ENCODE results near the gene TBC1D22A.
"Not testable (repeated sequence)": the region's sequence is repeated elsewhere in the genome, so short reads cannot be mapped to it uniquely, and the experiment has no call there.

TBC1D22A gene

GRCh38 chr22:47169801-47170140 lies 407.3 kb downstream of the TBC1D22A start:
- peak; percentile 31 for DNase-seq (ENCODE audit: low spot score)
- TF ChIP-seq CTCF (IDR thresholded peaks at IDR 0.05): no peak
- Histone ChIP-seq H3K27ac (no peak overlapping the region), H3K4me3 (no peak overlapping the region)

DNA sequence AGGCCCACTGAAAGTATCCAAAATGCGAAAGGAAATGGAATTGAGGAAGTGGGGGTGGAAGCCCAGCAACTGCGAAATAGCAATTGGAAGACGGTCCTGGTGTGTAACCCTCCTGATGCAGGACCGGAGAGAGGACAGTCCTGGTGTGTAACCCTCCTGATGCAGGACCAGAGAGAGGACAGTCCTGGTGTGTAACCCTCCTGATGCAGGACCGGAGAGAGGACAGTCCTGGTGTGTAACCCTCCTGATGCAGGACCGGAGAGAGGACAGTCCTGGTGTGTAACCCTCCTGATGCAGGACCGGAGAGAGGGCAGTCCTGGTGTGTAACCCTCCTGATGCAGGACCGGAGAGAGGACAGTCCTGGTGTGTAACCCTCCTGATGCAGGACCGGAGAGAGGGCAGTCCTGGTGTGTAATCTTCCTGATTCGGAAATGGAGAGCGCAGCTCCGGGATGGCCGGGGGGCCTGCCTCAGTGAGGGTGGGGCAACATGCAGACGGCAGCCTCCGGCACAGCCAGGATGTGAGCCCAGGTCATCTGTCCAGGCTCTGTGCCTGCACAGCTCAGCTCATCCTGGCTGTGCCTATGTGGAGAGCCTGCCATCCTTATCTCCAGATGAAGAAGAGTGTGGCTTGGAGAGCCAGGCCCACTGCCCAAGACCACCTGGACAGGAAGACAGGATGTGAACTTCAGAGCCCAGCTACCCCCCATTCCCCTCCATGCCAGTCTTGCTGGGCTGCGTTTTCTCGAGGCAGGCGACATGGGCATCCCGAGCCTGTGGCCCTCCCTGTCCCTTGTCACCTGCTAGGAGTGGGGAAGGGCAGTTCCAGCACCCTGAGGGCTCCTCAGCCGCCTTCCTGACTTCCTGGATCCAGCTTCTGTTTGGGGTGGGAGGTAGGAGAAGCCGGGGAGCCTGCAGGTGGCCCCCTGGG lies 408.3 kb downstream of the TBC1D22A start:
- DNase-seq (ENCODE audit: low spot score): peak; percentile 66

DNA sequence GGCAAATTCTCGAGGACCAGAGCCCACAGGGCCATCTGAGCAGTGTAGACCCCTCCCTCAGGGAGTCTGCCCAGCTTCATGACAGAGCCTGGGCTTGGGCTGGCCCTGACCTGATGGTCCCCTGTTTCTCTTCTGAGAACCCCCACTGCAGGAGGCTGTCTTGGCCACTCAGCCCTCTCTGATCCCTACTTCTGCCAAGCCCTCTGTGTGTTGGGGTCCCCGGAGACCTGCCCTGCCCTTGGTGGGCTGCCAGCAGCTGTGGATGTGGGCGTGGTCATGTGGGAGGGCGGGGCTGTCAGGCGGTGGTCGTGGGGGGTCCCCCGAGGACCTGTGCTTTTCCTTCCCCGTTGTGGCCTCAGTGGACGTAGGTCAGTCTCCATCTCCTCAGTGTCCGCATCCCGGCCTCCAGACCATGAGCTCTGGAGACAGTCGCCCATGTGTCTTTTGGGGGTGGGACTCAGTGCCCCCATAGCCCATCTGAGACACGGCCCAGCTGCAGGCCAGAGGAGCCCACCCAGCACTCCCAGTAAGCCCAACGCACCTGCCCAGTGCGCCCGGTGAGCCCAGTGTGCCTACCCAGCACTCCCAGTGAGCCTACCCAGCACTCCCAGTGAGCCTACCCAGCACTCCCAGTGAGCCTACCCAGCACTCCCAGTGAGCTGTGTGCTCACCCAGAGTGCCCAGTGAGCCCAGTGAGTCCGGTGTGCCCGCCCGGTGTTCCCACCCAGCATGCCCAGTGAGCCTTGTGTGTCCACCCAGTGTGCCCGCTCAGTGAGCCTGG lies 409.2 kb downstream of the TBC1D22A start:
- Histone ChIP-seq H3K4me3 (no peak overlapping the region), H3K27ac (no peak overlapping the region)
- peak; percentile 55 for DNase-seq (ENCODE audit: low spot score)
- TF ChIP-seq CTCF (IDR thresholded peaks at IDR 0.05): no peak

More for the DNA sequence above, 408.3 kb downstream of the TBC1D22A start:
- not testable (repeated sequence) for H3K4me3 ChIP-seq, H3K27ac ChIP-seq

DNA sequence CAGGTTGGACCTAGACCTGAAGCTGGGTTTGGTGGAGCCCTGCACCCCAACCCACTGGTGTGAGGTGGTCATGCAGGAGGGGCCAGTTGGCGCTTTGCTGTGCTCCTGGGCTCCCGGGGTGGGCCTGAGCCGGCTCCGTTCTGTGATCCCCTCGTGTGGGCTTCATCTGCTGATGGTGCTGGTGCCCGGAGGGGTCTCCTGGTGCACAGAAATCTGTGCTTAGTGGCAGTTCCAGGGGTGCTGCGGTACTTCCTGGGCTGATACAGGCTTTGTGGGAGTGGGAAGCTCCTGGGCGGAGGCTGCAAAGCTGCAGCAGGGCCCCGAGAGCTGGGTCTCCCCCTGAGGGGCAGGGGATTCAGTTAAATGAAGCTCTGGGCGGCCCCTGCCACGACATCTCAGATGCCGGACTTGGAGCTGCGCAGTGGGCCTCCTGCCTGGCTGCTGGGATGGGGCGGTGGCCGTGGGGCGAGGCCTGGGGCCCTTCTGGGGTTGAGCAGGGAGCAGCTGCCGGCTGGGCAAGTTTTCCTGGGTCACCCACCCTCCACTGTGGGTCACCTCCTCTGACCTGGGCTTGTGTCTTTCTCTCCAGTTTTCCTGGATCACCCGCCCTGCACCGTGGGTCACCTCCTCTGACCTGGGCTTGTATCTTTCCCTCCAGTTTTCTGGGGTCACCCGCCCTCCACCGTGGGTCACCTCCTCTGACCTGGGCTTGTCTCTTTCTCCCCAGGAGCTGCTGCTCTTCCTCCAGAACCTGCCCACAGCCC lies 410.5 kb downstream of the TBC1D22A start:
- peak; percentile 49 for DNase-seq (ENCODE audit: low spot score)
- TF ChIP-seq CTCF (IDR thresholded peaks at IDR 0.05): no peak
- no peak overlapping the region for H3K27ac ChIP-seq
- no peak overlapping the region for H3K4me3 ChIP-seq

DNA sequence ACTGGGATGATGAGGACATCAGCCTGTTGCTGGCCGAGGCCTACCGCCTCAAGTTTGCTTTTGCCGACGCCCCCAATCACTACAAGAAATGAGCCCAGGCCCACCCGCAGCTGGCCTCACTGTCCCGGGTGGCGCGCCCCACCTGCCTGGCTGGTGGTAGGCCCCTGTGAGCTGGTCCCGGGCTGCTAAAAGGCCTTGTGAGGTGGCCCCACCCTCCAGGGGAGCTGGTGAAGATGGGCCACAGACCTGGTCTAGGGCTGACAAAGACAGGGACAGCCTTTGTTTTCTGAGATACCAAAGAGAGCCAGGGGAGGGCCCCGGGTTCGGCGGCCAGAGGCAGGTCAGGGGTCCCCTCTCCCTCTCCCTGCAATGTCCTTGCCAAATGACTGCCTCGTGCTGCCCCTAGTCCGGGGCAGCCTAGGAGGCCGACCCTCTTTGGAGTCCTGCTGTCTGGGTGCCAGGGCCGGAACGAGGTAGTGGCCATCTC lies 411.1 kb downstream of the TBC1D22A start:
- peak; percentile 49 for DNase-seq (ENCODE audit: low spot score)
- Histone ChIP-seq H3K4me3 (no peak overlapping the region), H3K27ac (no peak overlapping the region)
- TF ChIP-seq CTCF (IDR thresholded peaks at IDR 0.05): no peak

GRCh38 chr22:47174096-47174495 lies 411.6 kb downstream of the TBC1D22A start:
- TF ChIP-seq CTCF (IDR thresholded peaks at IDR 0.05): no peak
- no peak overlapping the region for H3K27ac ChIP-seq
- no peak overlapping the region for H3K4me3 ChIP-seq
- DNase-seq (ENCODE audit: low spot score): peak; percentile 36

GRCh38 chr22:47174671-47175112 lies 412.2 kb downstream of the TBC1D22A start:
- no peak overlapping the region for H3K4me3 ChIP-seq
- peak; percentile 68 for DNase-seq (ENCODE audit: low spot score)
- no peak for TF ChIP-seq CTCF (IDR thresholded peaks at IDR 0.05)
- no peak overlapping the region for H3K27ac ChIP-seq
